Measurements from ENCODE around the gene PRRT2. TPM values are rescaled to one million over a fixed set of nuclear protein-coding genes. Genes with fewer than 3 reads are reported as not detected.

PRRT2 gene
- total RNA-seq, 1 experiment from 2014 or later: 9.7 TPM

DNA sequence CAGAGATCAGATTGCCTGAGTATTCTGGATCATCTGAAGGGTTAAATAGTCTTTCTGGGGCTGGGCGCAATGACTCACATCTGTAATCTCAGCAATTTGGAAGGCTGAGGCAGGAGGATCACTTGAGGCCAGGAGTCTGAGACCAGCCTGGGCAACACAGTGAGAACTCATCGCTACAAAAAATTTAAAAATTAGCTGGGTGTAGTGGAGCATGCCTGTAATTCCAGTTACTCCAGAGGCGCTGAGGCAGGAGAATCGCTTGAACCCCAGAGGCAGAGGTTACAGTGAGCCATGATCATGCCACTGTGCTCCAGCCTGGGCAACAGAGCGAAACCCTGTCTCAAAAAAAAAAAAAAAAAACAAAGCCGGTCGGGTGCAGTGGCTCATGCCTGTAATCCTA lies 23.9 kb downstream of the PRRT2 start:
- ChIA-PET CTCF (interaction anchor here (0.6 to 0.7 kb wide), 4 partner anchors 12 to 196 kb away, joined by 3 to 8 read pairs (median 5); no protein-coding TSS in a partner anchor), POLR2A (interaction anchor here (0.6 kb wide), 1 partner anchor 63 kb away, joined by 5 read pairs; no protein-coding TSS in a partner anchor)
- no peaks in the 10 kb centered on the region for H3K9me3 ChIP-seq (ENCODE audit: control insufficient read depth, insufficient read depth, low read depth, low read length)
- no TSS peak for BruUV-seq (replicated peaks)
- no peak overlapping the region for H3K27ac ChIP-seq (ENCODE audit: low read length)
- no peaks in the 10 kb centered on the region for H3K36me3 ChIP-seq (ENCODE audit: control insufficient read depth, insufficient read depth, low read length)
- H3K4me1 ChIP-seq (ENCODE audit: control insufficient read depth, insufficient read depth, low read length): no peaks in the 10 kb centered on the region
- intact Hi-C loops (cut with micrococcal nuclease; ENCODE audit: unreplicated experiment): no loop called here
- in situ Hi-C loops (cut with HindIII; ENCODE audit: low pct_unique_long_range_greater_than_20kb, low sequenced_read_pairs): no loop called here
- DNase-seq (ENCODE audit: low read depth, low spot score) (no peak), ATAC-seq (no peak)
- TF ChIP-seq TCF7L2 (IDR thresholded peaks at IDR 0.05; ENCODE audit: low read depth, low read length) (no peak), CTCF (IDR thresholded peaks at IDR 0.05) (no peak), POLR2AphosphoS5 (IDR thresholded peaks at IDR 0.05; ENCODE audit: low read depth, low read length) (no peak), SIN3A (IDR thresholded peaks at IDR 0.05; ENCODE audit: borderline replicate concordance, insufficient read depth, low read depth, low read length) (no peak)
- TF ChIP-seq, protein P1, sequence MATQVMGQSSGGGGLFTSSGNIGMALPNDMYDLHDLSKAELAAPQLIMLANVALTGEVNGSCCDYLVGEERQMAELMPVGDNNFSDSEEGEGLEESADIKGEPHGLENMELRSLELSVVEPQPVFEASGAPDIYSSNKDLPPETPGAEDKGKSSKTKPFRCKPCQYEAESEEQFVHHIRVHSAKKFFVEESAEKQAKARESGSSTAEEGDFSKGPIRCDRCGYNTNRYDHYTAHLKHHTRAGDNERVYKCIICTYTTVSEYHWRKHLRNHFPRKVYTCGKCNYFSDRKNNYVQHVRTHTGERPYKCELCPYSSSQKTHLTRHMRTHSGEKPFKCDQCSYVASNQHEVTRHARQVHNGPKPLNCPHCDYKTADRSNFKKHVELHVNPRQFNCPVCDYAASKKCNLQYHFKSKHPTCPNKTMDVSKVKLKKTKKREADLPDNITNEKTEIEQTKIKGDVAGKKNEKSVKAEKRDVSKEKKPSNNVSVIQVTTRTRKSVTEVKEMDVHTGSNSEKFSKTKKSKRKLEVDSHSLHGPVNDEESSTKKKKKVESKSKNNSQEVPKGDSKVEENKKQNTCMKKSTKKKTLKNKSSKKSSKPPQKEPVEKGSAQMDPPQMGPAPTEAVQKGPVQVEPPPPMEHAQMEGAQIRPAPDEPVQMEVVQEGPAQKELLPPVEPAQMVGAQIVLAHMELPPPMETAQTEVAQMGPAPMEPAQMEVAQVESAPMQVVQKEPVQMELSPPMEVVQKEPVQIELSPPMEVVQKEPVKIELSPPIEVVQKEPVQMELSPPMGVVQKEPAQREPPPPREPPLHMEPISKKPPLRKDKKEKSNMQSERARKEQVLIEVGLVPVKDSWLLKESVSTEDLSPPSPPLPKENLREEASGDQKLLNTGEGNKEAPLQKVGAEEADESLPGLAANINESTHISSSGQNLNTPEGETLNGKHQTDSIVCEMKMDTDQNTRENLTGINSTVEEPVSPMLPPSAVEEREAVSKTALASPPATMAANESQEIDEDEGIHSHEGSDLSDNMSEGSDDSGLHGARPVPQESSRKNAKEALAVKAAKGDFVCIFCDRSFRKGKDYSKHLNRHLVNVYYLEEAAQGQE (IDR thresholded peaks at IDR 0.05; ENCODE audit: insufficient read depth in 1 of 2, low read depth in 2 of 2, low read length in 1 of 2): no peak
- no peak overlapping the region for H3K4me3 ChIP-seq (ENCODE audit: low read depth in 2 of 2, low read length in 2 of 2)
- H3K27me3 ChIP-seq (ENCODE audit: control insufficient read depth, insufficient read depth, low read length): no peaks in the 10 kb centered on the region

DNA sequence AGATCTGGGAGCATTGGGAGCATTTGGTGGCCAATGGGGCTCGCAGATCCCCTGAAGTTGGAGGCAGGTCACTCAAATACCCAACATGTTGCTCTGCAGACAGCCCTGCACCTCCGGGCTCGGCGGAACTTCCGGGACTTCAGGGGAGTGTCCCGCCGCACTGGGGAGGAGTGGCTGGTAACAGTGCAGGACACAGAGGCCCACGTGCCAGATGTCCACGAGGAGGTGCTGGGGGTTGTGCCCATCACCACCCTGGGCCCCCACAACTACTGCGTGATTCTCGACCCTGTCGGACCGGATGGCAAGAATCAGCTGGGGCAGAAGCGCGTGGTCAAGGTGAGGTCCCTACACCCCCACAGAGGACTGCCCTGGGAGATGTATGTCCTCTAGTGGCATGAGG lies 24.6 kb downstream of the PRRT2 start:
- BruUV-seq (replicated peaks): no TSS peak
- TF ChIP-seq, protein P1 (IDR thresholded peaks at IDR 0.05; ENCODE audit: insufficient read depth in 1 of 2, low read depth in 2 of 2, low read length in 1 of 2): no peak
- Histone ChIP-seq H3K4me3 (ENCODE audit: low read depth in 2 of 2, low read length in 2 of 2) (no peak overlapping the region), H3K4me1 (ENCODE audit: control insufficient read depth, insufficient read depth, low read length) (no peaks in the 10 kb centered on the region), H3K27me3 (ENCODE audit: control insufficient read depth, insufficient read depth, low read length) (no peaks in the 10 kb centered on the region), H3K9me3 (ENCODE audit: control insufficient read depth, insufficient read depth, low read depth, low read length) (no peaks in the 10 kb centered on the region), H3K36me3 (ENCODE audit: control insufficient read depth, insufficient read depth, low read length) (no peaks in the 10 kb centered on the region), H3K27ac (ENCODE audit: low read length) (no peak overlapping the region)
- DNase-seq (ENCODE audit: low read depth, low spot score) (no peak), ATAC-seq (no peak; the same call in 1 of the 2 replicates)
- ChIA-PET POLR2A (no interaction called here), CTCF (interaction anchor here (0.6 to 0.7 kb wide), 2 partner anchors 64 to 195 kb away, joined by 3 to 5 read pairs; no protein-coding TSS in a partner anchor)
- intact Hi-C loops (cut with micrococcal nuclease; ENCODE audit: unreplicated experiment) (no loop called here), in situ Hi-C loops (cut with HindIII; ENCODE audit: low pct_unique_long_range_greater_than_20kb, low sequenced_read_pairs) (no loop called here)

Measured in Panc1 (cell line).